ENCODE data around the gene PLCB2.

- TF ChIP-seq ZFP1 (CRISPR knock-in tag; IDR thresholded peaks at IDR 0.05) (no peak), BRF2 (IDR thresholded peaks at IDR 0.05; ENCODE audit: borderline replicate concordance, insufficient read depth, insufficient read length) (no peak), ZNF311 (CRISPR knock-in tag; IDR thresholded peaks at IDR 0.05) (no peak), IRF2 (CRISPR knock-in tag; IDR thresholded peaks at IDR 0.05) (no peak), GATAD2B (IDR thresholded peaks at IDR 0.05; ENCODE audit: borderline replicate concordance) (no peak), RAD21 (CRISPR knock-in tag; conservative IDR thresholded peaks at IDR 0.05 in 1 of 2, IDR thresholded peaks at IDR 0.05 in 1 of 2) (no peak), POLR2A (conservative IDR thresholded peaks at IDR 0.05) (no peak), KDM1A (IDR thresholded peaks at IDR 0.05) (no peak), EP300 (IDR thresholded peaks at IDR 0.05; ENCODE audit: low read length) (no peak), BRCA1 (IDR thresholded peaks at IDR 0.05) (no peak), BRCA1 (CRISPR knock-in tag; IDR thresholded peaks at IDR 0.05) (no peak)
- TF ChIP-seq, protein P1, sequence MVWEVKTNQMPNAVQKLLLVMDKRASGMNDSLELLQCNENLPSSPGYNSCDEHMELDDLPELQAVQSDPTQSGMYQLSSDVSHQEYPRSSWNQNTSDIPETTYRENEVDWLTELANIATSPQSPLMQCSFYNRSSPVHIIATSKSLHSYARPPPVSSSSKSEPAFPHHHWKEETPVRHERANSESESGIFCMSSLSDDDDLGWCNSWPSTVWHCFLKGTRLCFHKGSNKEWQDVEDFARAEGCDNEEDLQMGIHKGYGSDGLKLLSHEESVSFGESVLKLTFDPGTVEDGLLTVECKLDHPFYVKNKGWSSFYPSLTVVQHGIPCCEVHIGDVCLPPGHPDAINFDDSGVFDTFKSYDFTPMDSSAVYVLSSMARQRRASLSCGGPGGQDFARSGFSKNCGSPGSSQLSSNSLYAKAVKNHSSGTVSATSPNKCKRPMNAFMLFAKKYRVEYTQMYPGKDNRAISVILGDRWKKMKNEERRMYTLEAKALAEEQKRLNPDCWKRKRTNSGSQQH (CRISPR knock-in tag; IDR thresholded peaks at IDR 0.05): no peak
- TF ChIP-seq, protein P2, sequence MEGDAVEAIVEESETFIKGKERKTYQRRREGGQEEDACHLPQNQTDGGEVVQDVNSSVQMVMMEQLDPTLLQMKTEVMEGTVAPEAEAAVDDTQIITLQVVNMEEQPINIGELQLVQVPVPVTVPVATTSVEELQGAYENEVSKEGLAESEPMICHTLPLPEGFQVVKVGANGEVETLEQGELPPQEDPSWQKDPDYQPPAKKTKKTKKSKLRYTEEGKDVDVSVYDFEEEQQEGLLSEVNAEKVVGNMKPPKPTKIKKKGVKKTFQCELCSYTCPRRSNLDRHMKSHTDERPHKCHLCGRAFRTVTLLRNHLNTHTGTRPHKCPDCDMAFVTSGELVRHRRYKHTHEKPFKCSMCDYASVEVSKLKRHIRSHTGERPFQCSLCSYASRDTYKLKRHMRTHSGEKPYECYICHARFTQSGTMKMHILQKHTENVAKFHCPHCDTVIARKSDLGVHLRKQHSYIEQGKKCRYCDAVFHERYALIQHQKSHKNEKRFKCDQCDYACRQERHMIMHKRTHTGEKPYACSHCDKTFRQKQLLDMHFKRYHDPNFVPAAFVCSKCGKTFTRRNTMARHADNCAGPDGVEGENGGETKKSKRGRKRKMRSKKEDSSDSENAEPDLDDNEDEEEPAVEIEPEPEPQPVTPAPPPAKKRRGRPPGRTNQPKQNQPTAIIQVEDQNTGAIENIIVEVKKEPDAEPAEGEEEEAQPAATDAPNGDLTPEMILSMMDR (IDR thresholded peaks at IDR 0.05 in 2 of 3, conservative IDR thresholded peaks at IDR 0.05 in 1 of 3; ENCODE audit: insufficient read depth in 2 of 3, low read depth in 1 of 3, low read length in 3 of 3): no peak
Observed at GRCh38 chr15:40302288-40302886, 5.3 kb downstream of the PLCB2 start.
